HG02981 (cell line): ENCODE data around the gene CCDC15.

Experiments used
- ATAC-seq: cut with Tn5 transposase; IDR thresholded peaks from one replicate; pipeline ENCODE4 v1.9.1; 2021; ENCODE audit warnings: mild to moderate bottlenecking, moderate library complexity; ENCODE audit not compliant: unreplicated experiment

Gene CCDC15

DNA sequence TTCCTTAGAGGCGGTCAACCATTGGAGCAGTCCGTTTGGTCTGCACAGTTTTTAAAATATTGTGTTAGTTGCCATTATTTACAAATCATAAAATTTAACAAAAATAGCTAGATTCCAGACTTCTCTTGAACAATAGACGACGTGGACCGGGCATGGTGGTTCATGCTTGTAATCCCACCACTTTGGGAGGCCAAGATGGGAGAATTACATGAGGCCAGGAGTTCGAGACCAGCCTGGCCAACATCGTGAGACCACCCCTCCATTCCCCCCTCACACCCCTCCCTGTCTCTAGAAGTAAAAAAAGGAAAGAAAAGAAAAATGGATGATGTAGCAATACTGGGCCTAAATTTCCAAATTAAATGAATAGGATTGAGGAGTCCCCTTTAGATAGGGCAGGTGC is 110.1 kb downstream of the CCDC15 start:
- no peak for ATAC-seq

DNA sequence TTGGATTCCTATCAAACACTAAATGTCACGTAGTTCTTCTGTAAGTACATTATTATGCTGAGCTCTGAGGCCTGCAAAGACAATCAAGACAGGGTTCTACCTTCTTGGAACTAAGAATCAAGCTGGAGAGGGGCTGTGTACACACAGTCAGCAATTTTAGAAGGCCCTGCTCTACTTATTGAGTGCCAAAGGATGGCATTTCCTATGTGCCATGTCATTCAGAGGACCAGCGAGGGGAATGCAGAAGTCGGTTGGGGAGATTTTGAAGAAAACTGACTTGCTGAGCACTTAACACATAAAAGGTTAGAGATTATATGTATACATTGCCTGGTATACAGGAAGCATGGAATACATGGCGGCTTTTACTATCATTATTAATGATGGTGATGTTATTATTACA is 114.4 kb downstream of the CCDC15 start:
- no peak for ATAC-seq

DNA sequence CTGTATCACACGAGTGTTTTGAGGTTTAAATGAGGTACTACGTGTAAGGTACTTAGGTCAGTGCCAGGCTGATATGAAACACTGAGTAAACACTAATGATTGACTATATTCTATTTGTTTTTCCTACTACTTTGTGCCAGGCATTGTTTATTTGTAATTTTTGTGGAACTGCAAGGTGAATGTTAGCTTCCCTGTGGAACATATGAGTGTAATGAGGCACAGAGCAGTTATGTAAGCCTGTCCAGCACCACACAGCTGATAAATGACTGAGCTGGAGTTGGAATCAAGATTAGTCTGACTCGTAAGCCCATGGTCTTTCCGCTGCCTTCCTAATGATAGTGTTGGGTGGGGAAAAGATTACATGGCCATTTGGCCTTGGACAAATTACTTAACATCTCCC is 115.0 kb downstream of the CCDC15 start:
- no peak for ATAC-seq

DNA sequence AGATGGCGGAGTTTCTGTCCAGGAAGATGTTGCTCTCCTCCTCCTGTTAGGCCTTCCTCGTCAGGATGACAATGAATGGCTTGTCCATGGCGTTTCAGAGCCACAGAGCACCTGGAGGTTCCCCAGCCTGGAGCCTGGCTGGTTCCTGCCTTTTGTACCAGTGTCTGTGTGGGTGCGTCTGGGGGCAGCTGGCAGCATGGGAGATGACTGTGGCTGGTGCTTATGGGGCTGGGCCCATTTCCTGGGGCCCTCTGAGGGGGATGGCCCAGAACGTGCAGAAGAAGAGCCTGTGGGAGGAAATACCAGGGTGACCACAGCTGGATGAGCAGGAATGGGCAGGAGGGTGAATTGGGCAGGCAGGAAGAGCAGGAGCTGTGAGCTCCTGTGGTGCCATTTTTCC is 115.8 kb downstream of the CCDC15 start:
- no peak for ATAC-seq

DNA sequence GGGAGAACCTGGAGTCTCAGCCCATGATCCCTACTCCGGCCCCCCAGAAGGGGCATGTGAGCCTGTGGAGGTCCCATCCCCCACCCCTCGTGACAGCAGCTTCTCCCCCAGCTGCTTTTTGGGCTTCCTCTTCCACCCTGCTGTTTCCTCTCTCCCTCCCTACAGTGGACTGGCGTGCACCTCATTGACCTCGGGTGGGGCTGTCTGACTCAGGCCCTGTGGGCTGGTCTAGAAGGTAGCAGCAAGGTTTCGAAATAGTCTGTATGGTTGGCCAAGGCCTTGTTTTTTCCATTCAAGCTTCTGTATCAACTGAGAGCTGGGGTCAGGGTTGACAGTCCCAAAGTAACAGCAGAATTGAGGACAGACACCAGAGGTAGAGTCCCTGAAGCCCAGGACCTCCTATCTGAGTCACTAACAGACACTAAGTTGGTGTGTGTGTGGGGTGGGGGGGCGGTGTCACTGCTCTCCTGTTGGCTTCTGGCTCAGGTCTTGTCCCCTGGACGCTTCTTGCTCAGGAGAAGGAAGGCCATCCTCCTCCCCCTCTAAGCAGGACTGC is 116.8 kb downstream of the CCDC15 start:
- ATAC-seq = peak; percentile 69

DNA sequence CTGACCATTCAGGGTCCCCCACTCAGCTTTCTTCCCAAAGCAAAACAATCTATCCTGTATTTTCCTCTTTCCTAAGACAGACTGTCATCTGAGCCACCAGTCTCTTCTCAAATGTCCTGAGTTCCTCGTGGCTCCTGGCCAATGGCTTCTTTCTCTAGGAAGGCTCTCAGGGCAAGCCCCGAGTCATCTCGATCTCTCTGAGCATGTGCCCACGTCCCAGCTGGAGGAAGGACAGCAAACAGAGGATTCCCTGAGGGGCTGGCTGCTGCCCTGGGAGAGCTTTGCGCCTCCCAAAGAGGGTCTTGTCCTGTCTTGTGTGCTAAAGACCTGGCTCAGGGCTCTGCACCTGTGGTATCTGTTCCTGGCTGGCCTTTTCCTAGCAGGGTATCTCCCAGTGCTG is 117.4 kb downstream of the CCDC15 start:
- ATAC-seq = no peak

DNA sequence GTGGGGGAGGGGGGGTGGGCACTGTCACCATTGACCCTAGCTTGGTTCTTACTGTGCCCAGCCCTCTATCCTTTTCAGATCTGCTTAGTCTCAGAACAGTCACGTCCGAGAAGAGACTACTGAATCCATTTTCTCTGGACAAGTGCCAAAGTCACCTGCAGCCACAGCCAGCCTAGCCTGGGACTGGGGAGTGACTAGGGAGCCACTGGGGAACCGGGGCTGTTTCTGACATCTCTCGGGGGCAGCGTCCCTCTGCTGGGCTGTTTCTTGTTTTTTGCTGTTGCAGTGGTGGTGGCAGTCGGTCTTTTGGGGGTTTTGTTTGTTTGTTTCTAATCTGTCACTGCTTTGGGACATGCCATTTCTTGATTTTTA is 117.8 kb downstream of the CCDC15 start:
- ATAC-seq = no peak

DNA sequence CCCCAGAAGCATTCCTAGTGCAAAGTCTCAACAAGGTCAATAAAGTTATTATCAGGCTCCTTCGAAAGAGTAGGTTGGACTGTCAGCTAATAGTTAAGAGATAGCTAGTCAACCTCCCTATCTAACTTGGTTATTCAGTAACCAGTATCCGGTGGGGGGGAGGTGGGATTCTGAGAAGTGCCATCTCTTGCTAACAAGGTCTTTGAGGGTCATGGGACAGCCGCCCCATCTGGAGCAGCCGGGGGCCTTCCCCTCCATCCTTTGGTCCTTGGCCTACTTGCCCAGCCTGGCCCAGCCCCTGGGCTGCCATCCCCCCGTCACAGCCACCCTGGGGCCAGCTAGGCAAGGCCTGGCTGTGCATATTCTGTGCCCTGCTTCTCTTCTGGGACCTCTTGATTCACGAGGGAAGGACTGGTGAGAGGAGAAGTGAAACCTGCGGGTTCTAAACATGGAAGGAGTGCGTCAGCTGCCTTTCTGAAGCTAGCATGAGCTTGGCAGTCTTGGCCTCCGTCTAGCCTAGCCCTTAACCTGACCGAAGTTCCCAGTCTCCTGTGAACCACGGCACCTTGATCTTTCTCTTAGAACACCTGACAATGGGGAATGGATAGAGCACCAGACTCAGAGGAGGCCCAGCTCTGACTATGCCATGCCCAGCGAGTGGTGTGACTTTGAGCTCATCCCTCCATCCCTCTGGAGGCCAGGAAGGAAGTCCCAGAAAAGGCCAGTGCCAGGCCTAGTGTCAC is 118.4 kb downstream of the CCDC15 start:
- peak; percentile 76 for ATAC-seq

DNA sequence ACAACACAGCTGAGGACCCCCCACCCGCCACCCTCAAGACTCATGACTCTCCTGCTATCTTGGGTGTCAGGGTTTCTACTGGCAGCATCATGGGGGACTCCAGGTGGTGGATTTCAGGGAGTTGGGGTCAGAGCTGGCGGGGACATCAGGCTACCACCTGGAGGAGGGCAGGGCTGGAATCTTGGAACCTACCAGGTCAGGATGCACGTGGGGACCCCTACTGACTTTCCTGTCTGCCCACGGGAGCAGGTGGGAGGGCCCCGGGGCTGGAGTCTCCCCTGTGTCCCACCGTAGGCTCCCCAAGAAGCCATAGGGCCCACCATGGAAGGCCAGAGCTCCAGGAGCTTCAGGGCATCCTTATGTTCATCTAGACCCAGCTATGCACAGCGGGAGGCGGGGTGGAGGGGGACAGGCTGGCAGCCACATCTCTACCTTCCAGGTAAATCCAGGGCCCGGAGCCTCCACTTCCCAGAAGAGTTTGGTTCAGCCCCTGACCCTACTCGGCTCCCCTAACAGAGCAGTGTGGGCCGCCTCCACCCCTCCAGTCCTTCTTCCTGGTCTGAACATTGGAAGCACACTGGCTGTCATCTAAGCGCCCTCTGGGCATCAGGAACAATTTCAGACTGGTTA is 119.1 kb downstream of the CCDC15 start:
- no peak for ATAC-seq

DNA sequence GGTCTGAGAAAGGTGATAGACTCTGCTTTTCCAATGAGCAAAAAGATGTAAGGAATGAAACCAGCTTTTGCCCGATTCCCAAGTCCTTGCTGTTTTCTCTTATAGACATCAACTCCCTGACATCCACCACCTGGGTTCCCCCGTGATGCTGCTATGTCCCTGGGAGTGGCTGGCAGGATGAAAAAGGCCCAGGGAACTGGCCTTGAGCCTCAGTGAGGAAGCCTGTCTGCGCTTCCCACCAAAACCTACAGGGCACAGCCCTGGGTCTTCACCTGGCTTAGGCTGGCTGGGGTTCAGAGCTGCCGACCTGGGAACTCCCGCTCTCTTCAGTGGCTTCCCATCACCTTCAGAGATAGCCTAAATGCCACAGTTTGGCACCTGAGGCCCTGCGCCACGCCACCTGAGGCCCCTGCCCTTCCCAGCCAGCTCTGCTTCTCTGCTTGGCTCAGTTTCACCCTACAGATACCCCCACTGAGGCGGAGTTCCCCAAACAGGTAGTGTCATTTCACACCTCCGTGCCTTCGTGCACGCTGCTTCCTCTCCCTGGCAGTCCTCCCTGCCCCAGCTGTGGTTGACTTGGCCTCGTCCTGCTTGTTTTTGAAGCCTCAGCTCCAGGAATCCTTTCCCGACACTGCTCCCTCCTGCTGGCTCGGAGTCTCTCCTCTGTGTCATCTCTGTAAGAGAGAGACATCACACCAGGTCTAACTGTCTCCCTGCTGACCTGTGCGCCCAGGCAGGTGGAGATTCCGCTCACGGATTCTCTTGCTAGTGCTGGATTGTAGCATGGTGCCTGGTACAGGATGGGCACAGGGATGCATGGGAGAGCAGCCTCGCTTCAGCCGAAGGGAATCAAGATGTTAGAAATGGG is 119.8 kb downstream of the CCDC15 start:
- no peak for ATAC-seq

DNA sequence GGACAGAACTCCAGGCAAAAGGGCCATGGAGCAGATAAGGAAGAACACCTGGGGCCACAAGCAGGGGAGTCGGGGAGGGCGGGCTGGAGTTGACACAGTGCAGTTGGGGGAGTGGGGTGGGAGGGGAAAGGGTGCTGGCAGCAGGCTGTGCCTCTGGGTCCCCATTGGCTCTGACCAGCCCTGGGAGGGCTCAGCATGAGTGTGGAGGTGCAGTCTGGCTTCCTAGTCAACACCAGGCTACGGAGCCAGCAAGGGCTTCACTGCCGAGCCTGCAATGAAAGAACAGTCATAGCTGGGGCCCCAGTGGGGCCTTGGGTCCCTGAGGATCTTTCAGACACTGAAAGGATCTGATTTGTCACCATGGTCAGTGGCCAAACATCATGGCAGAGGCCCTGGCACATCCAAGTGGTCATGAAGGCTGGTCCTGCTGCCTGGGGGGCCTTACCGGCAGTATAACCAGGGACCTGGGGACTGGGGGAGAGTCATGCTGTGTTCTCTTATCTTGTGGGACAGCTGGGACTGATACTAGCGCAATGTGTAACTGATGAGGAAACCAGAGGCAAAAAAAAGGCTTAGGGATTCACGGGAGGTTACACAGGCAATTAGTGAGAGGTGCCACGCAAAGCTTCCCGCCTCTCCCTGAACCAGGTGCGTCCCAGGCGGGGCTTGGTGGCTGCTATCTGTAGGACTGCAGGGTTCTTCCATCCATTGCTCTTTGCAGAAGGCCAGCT is 120.7 kb downstream of the CCDC15 start:
- no peak for ATAC-seq

DNA sequence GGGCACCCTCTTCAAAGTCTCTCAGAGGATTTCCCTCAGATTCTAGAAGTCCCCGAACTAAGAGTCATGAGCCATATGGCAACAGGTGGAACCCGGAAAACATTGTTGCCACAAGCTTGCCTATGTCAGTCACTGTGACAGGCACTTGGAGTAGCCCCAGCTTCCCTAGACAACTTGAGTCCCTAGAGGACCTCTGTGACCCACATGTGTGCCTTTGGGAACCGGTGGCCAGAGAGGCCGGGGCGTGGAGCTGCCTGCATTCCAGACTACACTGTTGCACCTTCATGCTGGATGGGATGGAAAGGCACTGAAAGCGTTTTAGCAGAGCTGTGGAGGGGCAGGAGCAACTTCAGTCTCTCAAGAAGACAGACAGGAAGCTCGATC is 121.2 kb downstream of the CCDC15 start:
- no peak for ATAC-seq

DNA sequence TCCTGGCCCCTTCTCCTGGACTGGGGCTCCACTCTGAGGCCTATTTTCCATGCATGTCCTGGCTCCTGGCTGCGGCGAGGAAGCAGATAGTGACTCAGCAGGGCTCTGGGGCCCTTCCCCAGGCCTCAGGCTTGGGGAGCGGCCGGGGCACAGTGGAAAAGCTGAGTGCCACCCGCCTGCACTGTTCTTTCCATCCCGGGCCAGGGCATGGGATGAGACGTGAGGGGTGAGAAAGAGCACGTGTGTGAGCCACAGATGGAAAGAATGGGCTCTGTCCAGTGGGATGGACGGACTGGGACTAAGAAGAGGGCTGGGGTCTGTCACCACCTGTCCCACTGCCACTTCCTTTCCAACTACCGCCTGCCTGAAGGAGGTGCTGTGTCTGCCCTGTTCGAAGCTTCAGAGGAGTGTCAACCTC is 121.9 kb downstream of the CCDC15 start:
- no peak for ATAC-seq

DNA sequence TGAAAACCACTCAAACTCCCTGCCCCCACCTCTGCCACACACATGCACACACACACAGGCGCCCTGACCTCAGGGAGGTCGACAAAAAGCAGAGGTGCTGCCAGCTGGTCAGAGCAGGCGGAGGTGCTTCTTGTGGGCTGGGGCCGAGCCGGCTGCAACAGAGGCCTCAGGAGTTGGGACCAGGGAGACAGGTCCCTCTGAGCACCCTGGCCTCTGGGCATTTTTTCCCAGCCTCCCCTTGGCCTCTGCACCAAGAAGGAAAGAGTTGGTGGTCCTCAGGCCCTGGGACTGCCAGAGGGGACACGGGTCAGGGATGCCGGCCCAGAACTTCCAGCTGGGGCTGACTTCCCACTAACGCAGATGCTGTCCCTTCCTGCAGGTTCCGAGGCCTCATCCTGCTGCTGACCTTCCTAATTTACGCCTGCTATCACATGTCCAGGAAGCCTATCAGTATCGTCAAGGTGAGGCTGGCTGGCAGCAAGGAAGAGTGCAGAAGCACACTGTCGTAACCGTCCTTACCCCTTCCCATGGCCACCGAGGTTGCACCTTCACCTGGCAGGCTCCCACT is 122.5 kb downstream of the CCDC15 start:
- ATAC-seq = no peak

DNA sequence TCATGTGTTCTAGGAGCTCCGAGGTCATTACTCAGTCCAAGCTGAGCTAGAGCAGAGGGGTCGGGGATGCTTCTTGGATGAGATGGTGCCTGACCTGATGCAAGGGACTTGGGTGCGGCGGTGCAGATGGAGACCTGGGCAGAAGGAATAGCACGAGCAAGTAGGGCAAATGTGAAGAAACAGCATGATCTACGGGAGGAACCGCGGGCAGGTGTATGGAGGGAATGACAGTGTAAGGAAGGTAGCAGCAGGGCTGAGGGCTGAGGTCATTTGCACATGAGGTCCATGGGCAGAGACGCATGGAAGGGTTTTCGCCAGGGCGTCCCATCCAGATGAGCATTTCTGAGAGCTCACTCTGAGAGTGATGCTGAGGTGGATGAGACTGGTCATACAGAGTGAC is 124.0 kb downstream of the CCDC15 start:
- ATAC-seq = no peak

DNA sequence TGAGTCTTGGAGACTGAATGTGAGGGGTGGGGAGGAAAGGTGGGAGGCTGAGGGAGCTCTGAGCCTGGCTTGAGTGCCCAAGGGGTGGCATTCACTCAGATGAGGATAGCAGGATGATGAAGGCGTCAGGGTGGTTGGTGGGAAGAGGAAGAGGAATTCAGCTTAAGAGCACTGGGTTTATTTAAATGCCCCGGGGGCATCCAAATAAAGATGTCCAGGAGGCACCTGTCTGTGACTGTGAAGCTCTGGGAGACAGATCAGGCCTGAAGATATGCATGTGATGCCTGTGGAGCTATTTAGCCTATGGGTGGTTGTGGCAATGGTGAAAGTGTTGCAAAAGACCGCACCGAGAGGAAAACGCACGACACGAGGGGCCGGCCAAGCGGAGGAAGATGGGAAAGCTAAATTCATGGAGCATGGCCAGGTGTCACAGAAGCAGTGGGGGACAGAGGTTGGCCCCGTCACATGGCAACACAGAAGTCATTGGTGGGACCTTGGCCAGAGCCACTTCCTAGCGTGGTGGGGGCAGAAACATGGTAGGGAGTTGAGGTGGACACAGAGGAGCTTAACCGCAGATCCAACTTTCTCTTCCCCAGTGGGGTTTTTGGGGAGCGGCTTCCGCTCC is 124.6 kb downstream of the CCDC15 start:
- ATAC-seq = no peak

DNA sequence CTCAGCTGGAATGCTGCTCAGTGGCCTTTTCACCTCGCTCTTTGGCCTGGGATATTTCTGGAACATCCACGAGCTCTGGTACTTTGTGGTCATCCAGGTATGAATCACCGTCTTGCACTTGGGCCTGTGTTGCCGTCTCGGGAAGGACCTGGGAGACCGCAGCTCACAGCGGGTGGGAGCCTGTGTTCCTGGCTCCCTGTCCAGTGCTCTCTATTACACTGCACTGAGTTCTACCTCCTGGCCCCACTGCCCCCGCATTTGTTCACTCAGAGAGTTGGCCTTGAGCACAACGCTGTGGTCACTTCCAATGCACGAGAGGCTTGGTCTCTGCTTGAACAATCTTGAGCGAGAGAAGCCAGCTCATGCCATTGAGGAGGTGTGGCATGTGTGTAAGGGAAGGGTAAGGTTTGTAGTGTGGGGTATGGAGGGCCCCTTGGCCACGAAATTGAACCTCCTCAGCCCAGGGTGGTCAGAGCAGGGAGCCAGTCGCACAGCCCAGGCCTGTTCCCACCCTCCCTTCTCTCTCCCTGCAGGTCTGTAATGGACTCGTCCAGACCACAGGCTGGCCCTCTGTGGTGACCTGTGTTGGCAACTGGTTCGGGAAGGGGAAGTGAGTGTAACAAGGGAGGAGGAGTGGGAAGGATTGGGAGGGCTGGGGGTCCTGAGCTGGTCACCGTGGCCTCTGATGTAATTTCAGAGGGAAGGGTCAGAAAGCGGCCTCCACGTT is 125.3 kb downstream of the CCDC15 start:
- no peak for ATAC-seq

DNA sequence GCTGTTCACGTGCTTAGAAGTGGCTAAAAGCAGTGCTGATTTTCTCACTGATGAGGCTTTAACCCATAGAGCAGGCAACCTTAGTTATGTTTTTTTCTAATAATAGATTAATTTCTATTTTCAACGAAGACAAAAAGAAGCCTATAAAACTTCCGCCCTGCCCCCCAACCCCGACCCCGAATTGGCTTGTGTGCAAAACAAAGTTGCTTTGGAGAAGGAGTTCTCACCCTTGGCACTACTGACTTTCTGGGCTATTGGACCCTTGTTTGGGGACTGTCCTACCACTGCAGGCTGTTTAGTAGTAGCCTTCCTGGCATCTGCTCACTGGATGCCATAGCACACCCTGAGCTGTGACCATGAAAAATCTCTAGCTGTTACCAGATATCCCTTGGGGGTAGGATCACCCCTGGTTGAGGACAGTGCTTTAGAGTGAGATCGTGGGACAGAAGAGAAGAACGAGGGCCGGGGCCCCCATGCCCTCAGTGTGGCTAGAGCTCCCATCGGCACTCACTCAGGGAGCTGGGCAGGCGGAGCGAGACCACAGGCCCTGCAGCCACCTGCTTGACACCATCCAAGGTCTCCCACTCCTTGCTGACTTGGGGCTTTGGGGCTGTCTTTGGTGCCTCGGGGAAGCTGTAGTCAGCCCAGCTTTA is 126.0 kb downstream of the CCDC15 start:
- ATAC-seq = no peak

DNA sequence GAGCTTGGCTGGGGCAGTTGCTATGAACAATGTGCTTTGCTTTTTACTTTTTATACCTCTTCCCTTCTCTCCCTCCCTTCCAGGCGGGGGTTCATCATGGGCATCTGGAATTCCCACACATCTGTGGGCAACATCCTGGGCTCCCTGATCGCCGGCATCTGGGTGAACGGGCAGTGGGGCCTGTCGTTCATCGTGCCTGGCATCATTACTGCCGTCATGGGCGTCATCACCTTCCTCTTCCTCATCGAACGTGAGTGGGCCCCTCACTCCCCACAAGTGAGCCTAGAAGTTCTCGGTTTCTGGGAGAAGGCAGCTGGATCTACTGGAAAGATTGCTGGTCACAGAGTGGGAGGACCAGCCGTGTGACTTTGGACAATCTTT is 126.5 kb downstream of the CCDC15 start:
- no peak for ATAC-seq
